MCF 10A (cell line): ENCODE results near the gene POLE3. TPM values are rescaled to one million over a fixed set of nuclear protein-coding genes. Genes with fewer than 3 reads are reported as not detected.

Experiments
- BruUV-seq: library from RNA; stranded (reverse); fragments of 400-500 nt; replicated peaks from 2 replicates; lab custom pipeline; 2021; lab: Mats Ljungman, UMichigan
- CTCF ChIA-PET: fragments of 300-600 bp; sonication (Branson Sonifier 250); formaldehyde crosslinking; extraction: SDS; loops from one replicate; lab custom pipeline; 2021; ENCODE audit warnings: antibody characterized with exemption, inconsistent platforms; lab: Yijun Ruan, JAX
- POLR2A ChIA-PET: fragments of 300-600, 350-650 bp; sonication (Branson Sonifier 250); formaldehyde crosslinking; extraction: SDS; loops from one replicate; lab custom pipeline; 2020; ENCODE audit warnings: antibody characterized with exemption, inconsistent platforms; lab: Yijun Ruan, JAX
- DNase-seq: peaks from one replicate; pipeline ENCODE4 v3.0.0-alpha.2; 2018; ENCODE audit not compliant: unreplicated experiment
- H3K27ac Mint-ChIP-seq: one replicate; pipeline ENCODE4 v1.8.0; 2022; ENCODE audit warnings: mild to moderate bottlenecking, low read depth, mixed read lengths; ENCODE audit not compliant: unreplicated experiment
- H3K27me3 Mint-ChIP-seq: one replicate; pipeline ENCODE4 v1.8.0; 2022; ENCODE audit warnings: mixed read lengths; ENCODE audit not compliant: insufficient read depth, unreplicated experiment
- H3K36me3 Mint-ChIP-seq: one replicate; pipeline ENCODE4 v1.8.0; 2022; ENCODE audit warnings: mild to moderate bottlenecking, moderate library complexity, mixed read lengths; ENCODE audit not compliant: insufficient read depth, unreplicated experiment
- H3K4me1 Mint-ChIP-seq: one replicate; pipeline ENCODE4 v1.8.0; 2022; ENCODE audit warnings: mixed read lengths; ENCODE audit not compliant: insufficient read depth, unreplicated experiment
- H3K4me3 Mint-ChIP-seq: one replicate; pipeline ENCODE4 v1.8.0; 2022; ENCODE audit warnings: mild to moderate bottlenecking, moderate library complexity, mixed read lengths; ENCODE audit not compliant: unreplicated experiment
- H3K9me3 Mint-ChIP-seq: one replicate; pipeline ENCODE4 v1.8.0; 2022; ENCODE audit warnings: mixed read lengths; ENCODE audit not compliant: unreplicated experiment
- intact Hi-C: fragments of 100-400 bp; cut with micrococcal nuclease; formaldehyde crosslinking; loops from 2 replicates; pipeline ENCODE4 v1.14.1; 2022
- total RNA-seq: library from RNA; stranded (reverse); gene quantifications from 2 replicates; pipeline ENCODE4 v1.2.3, GENCODE V29; 2022
- TF ChIP-seq, protein P1 (sequence below): fragments of 200-600 bp; IDR thresholded peaks from one replicate; pipeline ENCODE4 v1.8.0; 2022; ENCODE audit warnings: antibody characterized with exemption, mild to moderate bottlenecking; ENCODE audit not compliant: unreplicated experiment

Gene POLE3
- total RNA-seq, 1 experiment from 2014 or later, result 54.0 TPM

DNA sequence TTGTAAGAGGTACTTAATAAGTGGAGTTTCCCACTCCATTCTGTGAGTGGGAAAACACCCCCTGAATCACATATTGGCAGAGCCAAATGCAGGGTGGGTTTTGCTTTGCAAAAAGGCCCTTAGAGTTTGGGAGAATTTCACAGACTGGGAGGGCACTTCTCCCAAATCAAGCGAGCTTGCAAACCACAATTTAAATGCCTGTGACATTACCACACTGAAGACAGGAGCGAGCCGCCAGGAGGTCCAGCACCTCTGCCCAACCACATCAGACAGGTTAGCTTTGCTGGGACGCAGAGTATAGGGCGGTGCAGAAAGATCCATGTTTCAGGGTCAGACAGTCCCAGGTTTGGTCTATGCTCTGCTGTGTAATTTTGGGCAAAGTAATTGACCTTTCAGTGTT is 11.7 kb downstream of the POLE3 start:
- peaks cover 12% of the 10 kb centered on the region for H3K4me1 Mint-ChIP-seq
- DNase-seq, result no peak
- BruUV-seq, result no TSS peak
- no peaks in the 10 kb centered on the region for H3K9me3 Mint-ChIP-seq
- CTCF ChIA-PET, result interaction anchor here (0.7 to 1.5 kb wide), 3 partner anchors 8 to 145 kb away, joined by 3 to 7 read pairs (median 5); no protein-coding TSS in a partner anchor
- TF ChIP-seq, protein P1, sequence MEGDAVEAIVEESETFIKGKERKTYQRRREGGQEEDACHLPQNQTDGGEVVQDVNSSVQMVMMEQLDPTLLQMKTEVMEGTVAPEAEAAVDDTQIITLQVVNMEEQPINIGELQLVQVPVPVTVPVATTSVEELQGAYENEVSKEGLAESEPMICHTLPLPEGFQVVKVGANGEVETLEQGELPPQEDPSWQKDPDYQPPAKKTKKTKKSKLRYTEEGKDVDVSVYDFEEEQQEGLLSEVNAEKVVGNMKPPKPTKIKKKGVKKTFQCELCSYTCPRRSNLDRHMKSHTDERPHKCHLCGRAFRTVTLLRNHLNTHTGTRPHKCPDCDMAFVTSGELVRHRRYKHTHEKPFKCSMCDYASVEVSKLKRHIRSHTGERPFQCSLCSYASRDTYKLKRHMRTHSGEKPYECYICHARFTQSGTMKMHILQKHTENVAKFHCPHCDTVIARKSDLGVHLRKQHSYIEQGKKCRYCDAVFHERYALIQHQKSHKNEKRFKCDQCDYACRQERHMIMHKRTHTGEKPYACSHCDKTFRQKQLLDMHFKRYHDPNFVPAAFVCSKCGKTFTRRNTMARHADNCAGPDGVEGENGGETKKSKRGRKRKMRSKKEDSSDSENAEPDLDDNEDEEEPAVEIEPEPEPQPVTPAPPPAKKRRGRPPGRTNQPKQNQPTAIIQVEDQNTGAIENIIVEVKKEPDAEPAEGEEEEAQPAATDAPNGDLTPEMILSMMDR, result no peak
- POLR2A ChIA-PET, result no interaction called here
- H3K36me3 Mint-ChIP-seq, result no peaks in the 10 kb centered on the region
- no peak overlapping the region for H3K4me3 Mint-ChIP-seq
- H3K27ac Mint-ChIP-seq, result no peak overlapping the region
- intact Hi-C loops, result no loop called here
- H3K27me3 Mint-ChIP-seq, result no peaks in the 10 kb centered on the region

DNA sequence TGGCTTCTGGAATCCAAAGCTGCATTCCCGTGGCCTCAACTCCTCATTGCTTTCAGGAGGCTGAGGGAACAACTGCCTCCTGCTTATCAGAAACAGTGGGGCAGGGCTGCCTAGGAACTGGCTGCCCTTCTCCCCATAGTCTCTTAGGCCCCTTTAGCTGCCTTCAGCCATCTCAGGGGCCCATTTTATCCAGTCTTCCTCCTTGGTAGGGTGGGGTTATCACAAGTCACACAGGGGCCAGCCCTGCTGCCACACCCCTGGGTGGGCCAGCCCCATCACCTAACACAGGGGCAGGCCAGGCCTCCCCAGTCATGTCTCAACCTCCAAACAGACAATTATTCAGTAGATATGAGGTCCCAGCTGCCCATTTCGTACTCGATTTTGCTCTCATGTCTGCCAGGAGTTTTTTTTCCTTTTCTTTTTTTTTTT is 13.3 kb downstream of the POLE3 start:
- Mint-ChIP-seq H3K4me1 (peaks cover 12% of the 10 kb centered on the region), H3K27me3 (no peaks in the 10 kb centered on the region), H3K36me3 (no peaks in the 10 kb centered on the region), H3K9me3 (no peaks in the 10 kb centered on the region), H3K27ac (no peak overlapping the region), H3K4me3 (no peak overlapping the region)
- no peak for DNase-seq
- BruUV-seq, result no TSS peak
- TF ChIP-seq, protein P1, result no peak
- CTCF ChIA-PET, result interaction anchor here (0.9 kb wide), 1 partner anchor 11 kb away, joined by 4 read pairs; no protein-coding TSS in a partner anchor
- intact Hi-C loops, result no loop called here
- POLR2A ChIA-PET, result no interaction called here

DNA sequence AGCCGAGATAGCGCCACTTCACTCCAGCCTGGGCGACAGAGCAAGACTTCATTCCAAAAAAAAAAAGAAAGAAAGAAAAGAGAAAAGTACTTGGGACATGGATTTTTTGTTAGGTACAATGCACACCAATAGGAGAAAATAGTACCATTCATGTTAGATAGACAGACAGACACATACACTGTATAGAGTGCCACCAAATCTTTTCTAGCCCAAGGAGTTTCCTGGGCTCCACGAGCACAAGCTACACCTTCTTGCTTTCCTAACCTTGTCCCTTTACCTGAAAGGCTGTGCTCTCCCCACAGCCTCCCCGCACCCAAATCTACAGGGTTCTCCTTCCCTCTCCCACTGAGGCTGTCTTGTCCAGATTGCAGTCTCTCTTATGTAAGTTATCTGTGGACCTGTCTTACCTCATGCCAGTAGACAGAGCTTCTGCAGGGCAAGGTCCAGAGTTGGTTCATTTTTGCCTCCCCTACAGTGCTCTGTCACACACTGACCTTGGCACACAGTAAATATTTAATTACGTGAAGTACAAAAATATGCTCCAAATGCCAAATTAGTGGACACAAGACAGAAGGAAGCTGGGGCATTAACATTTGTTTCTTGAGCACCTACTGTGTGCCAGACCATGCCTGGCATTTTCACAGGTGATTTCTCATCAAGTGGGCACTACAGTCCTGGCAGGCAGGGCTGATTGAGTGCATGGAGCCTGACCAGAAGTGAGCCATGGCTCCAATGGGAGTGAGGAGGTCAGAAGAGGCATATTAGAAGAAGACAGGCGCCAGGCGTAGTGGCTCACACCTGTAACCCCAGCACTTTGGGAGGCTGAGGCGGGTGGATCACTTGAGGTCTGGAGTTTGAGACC is 15.2 kb downstream of the POLE3 start:
- Mint-ChIP-seq H3K9me3 (no peaks in the 10 kb centered on the region), H3K27me3 (no peaks in the 10 kb centered on the region), H3K36me3 (no peaks in the 10 kb centered on the region), H3K4me1 (peaks cover 6% of the 10 kb centered on the region), H3K27ac (no peak overlapping the region), H3K4me3 (no peak overlapping the region)
- BruUV-seq, result no TSS peak
- DNase-seq, result no peak
- CTCF ChIA-PET, result interaction anchor here (0.7 to 1.1 kb wide), 2 partner anchors 182 to 263 kb away, joined by 3 to 6 read pairs; no protein-coding TSS in a partner anchor
- POLR2A ChIA-PET, result interaction anchor here (0.7 kb wide), 1 partner anchor 164 kb away, joined by 3 read pairs; no protein-coding TSS in a partner anchor
- TF ChIP-seq, protein P1, result no peak
- intact Hi-C loops, result no loop called here

DNA sequence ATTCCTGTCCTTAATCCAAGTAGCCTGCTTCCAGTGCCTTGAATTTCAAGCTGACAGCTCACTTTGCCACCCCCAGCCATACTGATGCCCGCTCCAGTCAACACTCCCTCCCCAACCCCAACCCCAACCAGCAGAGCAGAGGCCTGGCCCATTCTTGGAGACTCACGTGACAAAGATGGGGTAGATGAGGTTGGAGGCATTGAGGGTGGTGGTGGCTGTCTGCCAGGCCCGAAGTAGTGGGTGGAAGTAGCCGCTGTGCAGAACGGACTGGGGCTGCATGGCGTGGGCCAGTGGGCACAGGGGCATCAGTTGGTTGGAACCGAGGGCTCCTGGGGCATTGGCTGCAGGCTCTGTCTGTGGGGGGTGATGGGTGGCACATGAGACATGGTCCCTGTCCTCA is 17.2 kb downstream of the POLE3 start:
- intact Hi-C loops, result no loop called here
- TF ChIP-seq, protein P1, result no peak
- no TSS peak for BruUV-seq
- H3K9me3 Mint-ChIP-seq, result no peaks in the 10 kb centered on the region
- H3K4me3 Mint-ChIP-seq, result no peak overlapping the region
- ChIA-PET POLR2A (no interaction called here), CTCF (interaction anchor here (0.7 to 1.0 kb wide), 2 partner anchors 15 to 54 kb away, joined by 3 to 4 read pairs; partner anchors contain the start of gene WDR31)
- no peaks in the 10 kb centered on the region for H3K36me3 Mint-ChIP-seq
- no peaks in the 10 kb centered on the region for H3K27me3 Mint-ChIP-seq
- H3K27ac Mint-ChIP-seq, result no peak overlapping the region
- DNase-seq, result no peak
- H3K4me1 Mint-ChIP-seq, result no peaks in the 10 kb centered on the region
